Hepatocyte (in vitro differentiated cells): ENCODE measurements around the gene UHRF1. TPM values are rescaled to one million over a fixed set of nuclear protein-coding genes. Genes with fewer than 3 reads are reported as not detected.

Source experiments
- DNase-seq: peaks from one replicate; pipeline ENCODE4 v3.0.0-alpha.2; 2016; ENCODE audit warnings: low spot score
- H2AFZ ChIP-seq: fragments of 200-600 bp; sonication (generic); 2 replicates; pipeline ENCODE4 v1.6.0; 2016; ENCODE audit warnings: antibody characterized with exemption, mild to moderate bottlenecking
- H3K27ac ChIP-seq: fragments of 200-600 bp; sonication (generic); 2 replicates; pipeline ENCODE4 v1.5.1; 2016; ENCODE audit warnings: mild to moderate bottlenecking
- H3K27me3 ChIP-seq: fragments of 200-600 bp; sonication (generic); 2 replicates; pipeline ENCODE4 v1.6.1; 2016
- H3K36me3 ChIP-seq: fragments of 200-600 bp; sonication (generic); replicated peaks from 2 replicates; pipeline ENCODE4 v1.5.1; 2016; ENCODE audit warnings: low read depth; ENCODE audit not compliant: insufficient read depth
- H3K4me1 ChIP-seq: fragments of 200-600 bp; sonication (generic); 2 replicates; pipeline ENCODE4 v1.5.1; 2016; ENCODE audit warnings: mild to moderate bottlenecking, moderate library complexity; ENCODE audit not compliant: insufficient read depth
- H3K4me2 ChIP-seq: fragments of 200-600 bp; sonication (generic); 2 replicates; pipeline ENCODE4 v1.6.0; 2016
- H3K4me3 ChIP-seq: fragments of 200-600 bp; sonication (generic); 2 replicates; pipeline ENCODE4 v1.5.1; 2016; ENCODE audit warnings: mild to moderate bottlenecking
- H3K79me2 ChIP-seq: fragments of 200-600 bp; sonication (generic); 2 replicates; pipeline ENCODE4 v1.6.0; 2017; ENCODE audit warnings: mild to moderate bottlenecking
- H3K9me2 ChIP-seq: fragments of 200-600 bp; sonication (generic); replicated peaks from 2 replicates; pipeline ENCODE4 v1.6.0; 2017; ENCODE audit warnings: mild to moderate bottlenecking; ENCODE audit not compliant: insufficient read depth
- H3K9me3 ChIP-seq: fragments of 200-600 bp; sonication (generic); 2 replicates; pipeline ENCODE4 v1.5.1; 2016; ENCODE audit warnings: low read depth, mild to moderate bottlenecking
- H4K20me1 ChIP-seq: fragments of 200-600 bp; sonication (generic); 2 replicates; pipeline ENCODE4 v1.6.0; 2016; ENCODE audit warnings: mild to moderate bottlenecking; ENCODE audit not compliant: insufficient read depth, poor library complexity, severe bottlenecking
- EZH2 ChIP-seq: fragments of 200-600 bp; sonication (generic); IDR thresholded peaks from 2 replicates; pipeline ENCODE4 v1.6.1; 2016; ENCODE audit warnings: antibody characterized with exemption, mild to moderate bottlenecking, borderline replicate concordance
- EZH2phosphoT487 ChIP-seq: fragments of 200-600 bp; sonication (generic); IDR thresholded peaks from one replicate; pipeline ENCODE4 v1.6.1; 2018; ENCODE audit warnings: antibody characterized with exemption, mild to moderate bottlenecking, low read depth, moderate library complexity; ENCODE audit not compliant: unreplicated experiment, severe bottlenecking
- WGBS: methylation state at CpG from one replicate; pipeline ENCODE4 v1.1.6; 2016; ENCODE audit warnings: low lambda C conversion rate; ENCODE audit errors: missing lambda C conversion rate; 5-methylcytosine and 5-hydroxymethylcytosine counted together
- polyA plus RNA-seq: library from polyadenylated mRNA; unstranded; fragments of >200 nt; fragmentation: Nextera tagmentation; extraction: Ambion mirVana; gene quantifications from 2 replicates; pipeline ENCODE4 v1.2.1, GENCODE V29; 2016
- total RNA-seq: library from RNA; depleted of rRNA; stranded (reverse); fragments of >200 nt; gene quantifications from 2 replicates; pipeline ENCODE4 v1.2.3, GENCODE V29; 2014
- TF ChIP-seq, protein P1 (sequence below): fragments of 200-600 bp; sonication (generic); IDR thresholded peaks from 2 replicates; pipeline ENCODE4 v1.5.1; 2016; ENCODE audit warnings: antibody characterized with exemption, mild to moderate bottlenecking; ENCODE audit not compliant: poor library complexity

Gene UHRF1
- total and polyA plus RNA-seq, 2 experiments from 2014 or later, result 9.9 to 11.5 TPM

DNA sequence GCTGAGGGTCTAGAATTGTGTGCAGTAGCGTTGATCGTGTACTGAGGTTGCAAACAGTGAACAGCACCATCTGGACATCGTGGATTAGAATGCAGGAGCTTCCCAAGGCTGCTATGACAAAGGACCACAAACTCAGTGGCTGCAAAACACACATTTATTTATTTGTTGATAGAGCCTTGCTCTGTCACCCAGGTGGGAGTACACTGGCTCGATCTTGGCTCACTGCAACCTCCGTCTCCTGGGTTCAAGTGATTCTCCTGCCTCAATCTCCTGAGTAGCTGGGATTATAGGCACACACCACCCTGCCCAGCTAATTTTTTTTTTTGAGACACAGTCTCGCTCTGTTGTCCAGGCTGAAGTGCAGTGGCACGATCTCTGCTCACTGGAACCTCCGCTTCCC, 2.3 kb upstream of the UHRF1 start:
- no peaks in the 10 kb centered on the region for H3K27me3 ChIP-seq
- no peak overlapping the region for H2AFZ ChIP-seq
- no peaks in the 10 kb centered on the region for H3K36me3 ChIP-seq
- DNase-seq, result no peak
- no peaks in the 10 kb centered on the region for H3K9me3 ChIP-seq
- H3K27ac ChIP-seq, result no peak overlapping the region
- no peak for TF ChIP-seq EZH2phosphoT487
- 87% methylated on average over 8 of the region's 8 CpGs for WGBS
- no peak overlapping the region for H3K4me3 ChIP-seq
- H3K79me2 ChIP-seq, result peaks cover 12% of the 10 kb centered on the region
- no peaks in the 10 kb centered on the region for H3K9me2 ChIP-seq
- peaks cover 18% of the 10 kb centered on the region for H3K4me1 ChIP-seq
- no peaks in the 10 kb centered on the region for H4K20me1 ChIP-seq
- H3K4me2 ChIP-seq, result no peak overlapping the region

DNA sequence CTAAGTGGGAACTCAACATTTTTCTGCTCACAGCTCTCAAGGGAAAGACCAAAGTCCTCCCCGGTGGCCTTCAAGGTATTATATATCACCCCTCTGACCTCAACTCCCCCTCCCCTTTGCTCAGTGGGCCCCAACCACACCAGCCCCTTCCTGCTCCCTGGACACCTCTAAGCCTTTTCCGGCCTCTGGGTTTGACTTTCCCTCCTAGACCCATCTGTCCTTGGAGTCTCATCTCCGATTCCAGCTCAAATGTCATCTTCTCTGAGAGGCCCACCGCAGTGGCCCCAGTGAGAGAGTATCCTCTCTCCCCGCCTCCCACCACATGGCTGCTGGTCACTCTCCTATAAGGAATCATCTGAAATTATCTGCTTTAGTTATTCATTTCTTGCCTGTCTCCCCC, 941 bp upstream of the UHRF1 start:
- no peaks in the 10 kb centered on the region for H3K36me3 ChIP-seq
- no peak for DNase-seq
- no peaks in the 10 kb centered on the region for H3K27me3 ChIP-seq
- no peak overlapping the region for H3K27ac ChIP-seq
- H3K9me3 ChIP-seq, result no peaks in the 10 kb centered on the region
- no peak overlapping the region for H3K4me3 ChIP-seq
- H3K4me2 ChIP-seq, result peak overlapping the region; percentile 99
- 46% methylated on average over 5 of the region's 5 CpGs for WGBS
- no peaks in the 10 kb centered on the region for H4K20me1 ChIP-seq
- H3K4me1 ChIP-seq, result peaks cover 18% of the 10 kb centered on the region
- TF ChIP-seq EZH2phosphoT487 (no peak), EZH2 (no peak)
- TF ChIP-seq, protein P1, sequence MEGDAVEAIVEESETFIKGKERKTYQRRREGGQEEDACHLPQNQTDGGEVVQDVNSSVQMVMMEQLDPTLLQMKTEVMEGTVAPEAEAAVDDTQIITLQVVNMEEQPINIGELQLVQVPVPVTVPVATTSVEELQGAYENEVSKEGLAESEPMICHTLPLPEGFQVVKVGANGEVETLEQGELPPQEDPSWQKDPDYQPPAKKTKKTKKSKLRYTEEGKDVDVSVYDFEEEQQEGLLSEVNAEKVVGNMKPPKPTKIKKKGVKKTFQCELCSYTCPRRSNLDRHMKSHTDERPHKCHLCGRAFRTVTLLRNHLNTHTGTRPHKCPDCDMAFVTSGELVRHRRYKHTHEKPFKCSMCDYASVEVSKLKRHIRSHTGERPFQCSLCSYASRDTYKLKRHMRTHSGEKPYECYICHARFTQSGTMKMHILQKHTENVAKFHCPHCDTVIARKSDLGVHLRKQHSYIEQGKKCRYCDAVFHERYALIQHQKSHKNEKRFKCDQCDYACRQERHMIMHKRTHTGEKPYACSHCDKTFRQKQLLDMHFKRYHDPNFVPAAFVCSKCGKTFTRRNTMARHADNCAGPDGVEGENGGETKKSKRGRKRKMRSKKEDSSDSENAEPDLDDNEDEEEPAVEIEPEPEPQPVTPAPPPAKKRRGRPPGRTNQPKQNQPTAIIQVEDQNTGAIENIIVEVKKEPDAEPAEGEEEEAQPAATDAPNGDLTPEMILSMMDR, result no peak
- H2AFZ ChIP-seq, result no peak overlapping the region
- peaks cover 15% of the 10 kb centered on the region for H3K79me2 ChIP-seq
- H3K9me2 ChIP-seq, result no peaks in the 10 kb centered on the region

DNA sequence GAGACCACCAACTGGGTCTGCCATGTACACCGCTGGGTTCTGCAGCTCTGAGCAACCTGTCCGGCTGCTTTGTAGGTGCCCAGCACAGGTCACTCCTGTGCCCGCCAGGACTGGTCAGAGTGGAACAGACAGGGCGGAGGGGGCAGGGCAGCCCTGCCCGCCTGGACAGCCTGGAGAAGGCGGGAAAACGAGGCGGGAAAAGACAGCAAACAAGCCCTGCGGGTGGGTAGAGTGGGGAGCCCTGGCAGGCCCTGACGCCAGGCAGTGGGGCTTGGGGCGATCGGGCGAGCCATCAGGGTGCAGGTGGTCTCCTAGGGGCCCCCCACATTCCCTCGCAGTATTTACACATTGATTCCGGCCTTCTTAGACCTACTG, 533 bp upstream of the UHRF1 start:
- no peaks in the 10 kb centered on the region for H3K36me3 ChIP-seq
- peak overlapping the region; percentile 99 for H3K4me2 ChIP-seq
- H3K9me3 ChIP-seq, result no peaks in the 10 kb centered on the region
- no peaks in the 10 kb centered on the region for H3K27me3 ChIP-seq
- peaks cover 15% of the 10 kb centered on the region for H3K79me2 ChIP-seq
- no peak overlapping the region for H3K4me3 ChIP-seq
- no peaks in the 10 kb centered on the region for H3K9me2 ChIP-seq
- no peak overlapping the region for H2AFZ ChIP-seq
- H3K27ac ChIP-seq, result no peak overlapping the region
- WGBS, result 74% methylated on average over 15 of the region's 15 CpGs
- H3K4me1 ChIP-seq, result peaks cover 18% of the 10 kb centered on the region
- H4K20me1 ChIP-seq, result no peaks in the 10 kb centered on the region
- DNase-seq, result no peak
- TF ChIP-seq EZH2, result no peak

DNA sequence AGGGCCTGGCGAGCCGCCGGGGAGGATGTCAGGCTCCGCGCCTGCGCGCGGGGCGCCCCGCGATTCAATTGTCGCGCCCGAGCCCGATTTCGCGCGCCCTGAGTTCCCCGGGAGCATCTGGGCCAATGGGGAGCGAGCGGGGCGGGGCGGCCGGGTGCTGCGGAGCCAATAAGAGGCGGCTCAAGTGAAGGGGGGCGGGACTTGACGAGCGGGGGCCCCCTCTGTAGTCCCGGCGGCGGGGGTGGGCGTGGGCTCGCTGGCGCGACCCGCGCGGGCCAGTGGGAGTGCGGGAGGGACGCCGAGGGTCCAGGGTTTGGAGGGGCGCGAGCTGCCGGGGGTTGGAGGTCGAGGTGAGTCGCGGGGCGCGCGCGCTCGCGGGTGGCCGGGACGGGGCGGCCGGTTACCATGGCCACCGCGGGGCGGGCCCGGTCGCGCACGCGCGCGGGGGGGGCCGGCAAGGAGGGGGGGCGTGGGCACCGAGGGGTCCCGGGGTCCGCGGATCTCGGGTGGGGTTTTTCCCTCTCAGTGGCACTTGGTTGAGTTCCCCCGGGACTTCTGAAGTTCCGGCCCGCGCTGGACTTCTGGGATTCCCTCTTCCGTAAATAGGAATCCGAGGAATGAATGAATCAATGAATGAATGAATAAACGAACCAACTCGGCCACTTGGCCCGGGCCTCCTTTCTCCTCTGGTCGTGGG, 744 bp downstream of the UHRF1 start:
- Histone ChIP-seq H3K36me3 (no peaks in the 10 kb centered on the region), H3K4me1 (peaks cover 18% of the 10 kb centered on the region), H3K27me3 (no peaks in the 10 kb centered on the region), H3K4me3 (peak overlapping the region; percentile 76), H3K9me2 (no peaks in the 10 kb centered on the region), H3K9me3 (no peaks in the 10 kb centered on the region), H3K4me2 (peak overlapping the region; percentile 99), H4K20me1 (no peaks in the 10 kb centered on the region), H3K79me2 (peaks cover 21% of the 10 kb centered on the region), H3K27ac (no peak overlapping the region), H2AFZ (peak overlapping the region; percentile 63)
- WGBS, result under 1% methylated on average over 27 of the region's 85 CpGs
- peak; percentile 96 for DNase-seq
- TF ChIP-seq, protein P1, result no peak
- no peak for TF ChIP-seq EZH2
- no peak for TF ChIP-seq EZH2phosphoT487
